ENCODE results near the gene PBX1.

Gene PBX1

DNA sequence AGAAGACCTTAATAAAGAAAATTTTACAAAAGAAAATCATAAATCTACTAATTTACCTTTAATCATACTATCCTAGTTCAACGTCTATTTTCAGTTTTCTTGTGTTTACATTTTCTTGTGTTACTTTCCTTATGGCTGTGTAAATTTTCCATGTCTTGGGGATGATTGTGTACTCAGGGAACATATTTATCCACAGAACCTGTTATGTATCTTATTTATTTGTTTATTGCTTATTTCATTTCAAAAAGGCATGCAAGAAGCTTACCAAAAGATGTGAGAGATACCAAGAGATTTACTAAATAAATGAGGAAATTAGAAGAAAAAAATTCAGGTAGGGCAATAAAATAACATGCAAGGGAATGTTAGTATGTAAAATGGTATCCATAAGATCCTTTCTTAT is 22.8 kb downstream of the PBX1 start:
- TF ChIP-seq, protein P1, sequence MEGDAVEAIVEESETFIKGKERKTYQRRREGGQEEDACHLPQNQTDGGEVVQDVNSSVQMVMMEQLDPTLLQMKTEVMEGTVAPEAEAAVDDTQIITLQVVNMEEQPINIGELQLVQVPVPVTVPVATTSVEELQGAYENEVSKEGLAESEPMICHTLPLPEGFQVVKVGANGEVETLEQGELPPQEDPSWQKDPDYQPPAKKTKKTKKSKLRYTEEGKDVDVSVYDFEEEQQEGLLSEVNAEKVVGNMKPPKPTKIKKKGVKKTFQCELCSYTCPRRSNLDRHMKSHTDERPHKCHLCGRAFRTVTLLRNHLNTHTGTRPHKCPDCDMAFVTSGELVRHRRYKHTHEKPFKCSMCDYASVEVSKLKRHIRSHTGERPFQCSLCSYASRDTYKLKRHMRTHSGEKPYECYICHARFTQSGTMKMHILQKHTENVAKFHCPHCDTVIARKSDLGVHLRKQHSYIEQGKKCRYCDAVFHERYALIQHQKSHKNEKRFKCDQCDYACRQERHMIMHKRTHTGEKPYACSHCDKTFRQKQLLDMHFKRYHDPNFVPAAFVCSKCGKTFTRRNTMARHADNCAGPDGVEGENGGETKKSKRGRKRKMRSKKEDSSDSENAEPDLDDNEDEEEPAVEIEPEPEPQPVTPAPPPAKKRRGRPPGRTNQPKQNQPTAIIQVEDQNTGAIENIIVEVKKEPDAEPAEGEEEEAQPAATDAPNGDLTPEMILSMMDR (IDR thresholded peaks at IDR 0.05): no peak
- H3K9me3 ChIP-seq: no peaks in the 10 kb centered on the region
- H3K27ac ChIP-seq: no peak overlapping the region
- H3K4me3 ChIP-seq (ENCODE audit: low read depth in 1 of 2, low read length in 1 of 2): no peak overlapping the region
- H3K36me3 ChIP-seq: no peaks in the 10 kb centered on the region
- H3K27me3 ChIP-seq: peaks cover 6% of the 10 kb centered on the region
- no peaks in the 10 kb centered on the region for H3K4me1 ChIP-seq (ENCODE audit: control insufficient read depth in 1 of 2, insufficient read depth in 1 of 2, low read depth in 1 of 2, low read length in 1 of 2)

DNA sequence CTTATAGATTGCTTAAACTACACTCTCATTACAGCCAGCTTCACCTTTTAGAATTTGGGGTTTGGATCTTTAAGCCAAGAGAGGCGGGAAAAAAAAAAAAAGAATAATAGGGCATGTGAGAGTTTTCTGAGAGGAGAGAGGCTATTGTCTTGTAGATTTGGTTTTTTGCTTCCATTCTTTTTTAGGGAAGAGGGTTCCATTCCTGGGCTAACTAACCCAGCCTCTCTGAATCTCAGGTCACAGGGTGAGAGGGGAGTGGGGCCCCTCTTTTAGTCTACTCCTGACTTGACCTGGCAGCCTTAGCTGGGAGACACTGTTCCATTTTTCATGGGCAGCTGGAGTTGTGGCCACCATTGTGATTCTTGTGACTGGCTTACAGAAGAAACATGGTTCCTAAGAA is 24.2 kb downstream of the PBX1 start:
- Histone ChIP-seq H3K4me1 (ENCODE audit: control insufficient read depth in 1 of 2, insufficient read depth in 1 of 2, low read depth in 1 of 2, low read length in 1 of 2) (no peaks in the 10 kb centered on the region), H3K9me3 (no peaks in the 10 kb centered on the region), H3K27me3 (peaks cover 18% of the 10 kb centered on the region), H3K36me3 (no peaks in the 10 kb centered on the region), H3K27ac (no peak overlapping the region), H3K4me3 (ENCODE audit: low read depth in 1 of 2, low read length in 1 of 2) (no peak overlapping the region)
- TF ChIP-seq, protein P1 (IDR thresholded peaks at IDR 0.05): no peak

DNA sequence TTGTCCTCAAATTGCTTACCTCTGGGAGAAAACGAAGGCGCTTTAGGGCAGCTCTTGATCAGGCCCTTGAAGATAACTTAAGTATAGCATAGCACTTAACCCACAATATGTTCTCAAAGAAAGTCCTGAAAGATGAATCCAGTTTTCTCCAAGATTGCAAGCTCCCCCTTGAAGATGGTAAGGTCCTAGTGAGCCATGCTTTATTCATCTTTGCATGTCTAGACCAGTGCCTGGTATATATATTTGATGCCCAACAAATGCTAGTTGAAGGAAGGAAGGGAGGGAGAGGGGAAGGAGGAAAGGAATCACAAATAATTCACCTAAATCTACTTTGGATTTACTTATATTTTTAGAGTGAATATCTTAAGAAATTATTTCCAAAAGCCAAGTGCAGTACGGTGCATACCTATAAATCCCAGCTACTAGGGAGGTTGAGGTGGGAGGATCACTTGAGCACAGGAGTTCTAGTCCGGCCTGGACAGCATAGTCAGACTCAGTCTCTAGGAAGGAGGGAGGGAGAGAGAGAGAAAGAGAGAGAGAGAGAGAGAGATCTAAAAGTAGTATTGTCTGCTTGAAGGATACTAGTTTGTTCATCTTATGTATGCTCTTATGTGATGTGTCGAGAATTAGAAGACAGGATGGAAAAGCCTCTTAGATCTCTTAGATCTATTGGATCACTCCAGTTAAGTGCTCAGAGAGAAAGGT is 25.0 kb downstream of the PBX1 start:
- Histone ChIP-seq H3K27ac (no peak overlapping the region), H3K4me1 (ENCODE audit: control insufficient read depth in 1 of 2, insufficient read depth in 1 of 2, low read depth in 1 of 2, low read length in 1 of 2) (no peaks in the 10 kb centered on the region), H3K9me3 (no peaks in the 10 kb centered on the region), H3K36me3 (no peaks in the 10 kb centered on the region), H3K4me3 (ENCODE audit: low read depth in 1 of 2, low read length in 1 of 2) (no peak overlapping the region), H3K27me3 (peaks cover 26% of the 10 kb centered on the region)
- TF ChIP-seq, protein P1 (IDR thresholded peaks at IDR 0.05): no peak

DNA sequence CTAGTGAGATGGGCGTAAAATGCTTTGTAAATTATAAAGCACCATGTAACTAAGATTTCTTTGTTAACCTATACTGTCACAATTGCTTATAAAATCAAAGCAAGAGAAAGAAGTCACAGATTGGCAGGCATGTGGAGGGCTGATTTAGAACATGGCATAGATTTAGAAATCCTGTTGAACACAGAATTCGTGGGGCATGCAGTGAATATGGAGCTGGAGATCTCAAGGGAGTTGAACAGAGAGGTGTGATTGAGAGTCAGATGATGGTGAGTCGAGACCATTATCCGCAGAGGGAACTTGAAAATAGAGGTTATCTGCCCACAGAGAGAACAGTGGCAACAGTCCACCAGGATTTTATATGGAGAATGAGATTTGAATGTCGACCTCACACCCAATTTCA is 27.6 kb downstream of the PBX1 start:
- Histone ChIP-seq H3K4me3 (ENCODE audit: low read depth in 1 of 2, low read length in 1 of 2) (no peak overlapping the region), H3K4me1 (ENCODE audit: control insufficient read depth in 1 of 2, insufficient read depth in 1 of 2, low read depth in 1 of 2, low read length in 1 of 2) (no peaks in the 10 kb centered on the region), H3K27ac (no peak overlapping the region), H3K9me3 (no peaks in the 10 kb centered on the region), H3K27me3 (peaks cover 40% of the 10 kb centered on the region), H3K36me3 (no peaks in the 10 kb centered on the region)
- TF ChIP-seq, protein P1 (IDR thresholded peaks at IDR 0.05): no peak

DNA sequence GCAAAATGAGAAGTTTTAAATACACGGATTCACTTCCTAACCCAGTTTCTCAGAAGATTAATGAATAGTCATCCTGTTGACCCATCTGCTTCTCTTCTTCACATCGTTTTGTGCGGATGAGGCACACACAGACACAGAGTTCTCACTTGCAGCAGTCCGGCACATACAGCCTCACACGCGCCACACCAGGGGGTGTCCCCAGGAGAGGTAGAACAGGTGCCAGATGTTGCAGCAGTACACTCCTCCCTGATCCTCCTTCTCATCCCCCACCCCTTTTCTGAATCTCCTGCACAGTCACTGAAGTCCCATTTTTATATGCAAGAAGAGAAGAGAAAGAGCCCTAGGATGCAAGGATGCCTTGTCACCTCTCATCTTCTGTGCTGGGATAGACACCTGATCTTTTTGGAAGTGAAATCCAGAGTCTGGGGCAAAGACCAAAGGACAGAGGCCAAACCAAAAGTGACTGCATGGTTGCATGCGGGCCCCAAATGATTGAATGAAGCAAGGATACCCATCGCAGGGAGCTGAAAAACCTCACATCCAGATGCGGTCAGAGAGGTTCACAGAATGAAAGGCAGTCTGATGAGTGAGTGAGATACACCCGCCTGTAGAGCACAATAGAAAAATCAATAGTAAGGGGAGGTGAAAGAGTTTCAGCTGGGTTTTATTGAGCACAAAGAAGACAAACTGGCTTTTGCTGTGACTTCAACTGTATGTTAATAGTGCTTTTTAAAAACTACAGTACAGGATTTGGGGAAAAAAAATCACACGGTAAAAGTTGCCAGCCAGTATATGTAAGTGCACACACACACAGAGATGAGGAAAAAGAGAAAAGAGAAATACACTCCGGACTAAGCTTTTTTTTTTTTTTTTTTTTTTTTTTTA is 28.9 kb downstream of the PBX1 start:
- Histone ChIP-seq H3K9me3 (no peaks in the 10 kb centered on the region), H3K27ac (no peak overlapping the region), H3K4me3 (ENCODE audit: low read depth in 1 of 2, low read length in 1 of 2) (no peak overlapping the region), H3K36me3 (no peaks in the 10 kb centered on the region), H3K27me3 (peaks cover 40% of the 10 kb centered on the region), H3K4me1 (ENCODE audit: control insufficient read depth in 1 of 2, insufficient read depth in 1 of 2, low read depth in 1 of 2, low read length in 1 of 2) (no peaks in the 10 kb centered on the region)
- TF ChIP-seq, protein P1 (IDR thresholded peaks at IDR 0.05): no peak

Data from neutrophil (primary cell).